GM18526 (cell line): ENCODE measurements around the gene MT4.

ENCODE experiments used
- POLR2A ChIP-seq: IDR thresholded peaks from 3 replicates; pipeline ENCODE4 v1.6.1; 2011; ENCODE audit not compliant: insufficient read length; ENCODE audit errors: extremely low read depth

Gene MT4

GRCh38 chr16:56549161-56549560 is 15.7 kb upstream of the MT4 start:
- TF ChIP-seq POLR2A: no peak

GRCh38 chr16:56549744-56550385 is 15.0 kb upstream of the MT4 start:
- TF ChIP-seq POLR2A: no peak

GRCh38 chr16:56551796-56552738 is 12.8 kb upstream of the MT4 start:
- no peak for TF ChIP-seq POLR2A

GRCh38 chr16:56554441-56554840 is 10.4 kb upstream of the MT4 start:
- TF ChIP-seq POLR2A: no peak

- no peak for TF ChIP-seq POLR2A
Measured at GRCh38 chr16:56558024-56558747, 6.7 kb upstream of the MT4 start.

GRCh38 chr16:56559109-56559508 is 5.8 kb upstream of the MT4 start:
- no peak for TF ChIP-seq POLR2A

GRCh38 chr16:56560447-56560846 is 4.4 kb upstream of the MT4 start:
- no peak for TF ChIP-seq POLR2A

GRCh38 chr16:56561126-56561525 is 3.7 kb upstream of the MT4 start:
- TF ChIP-seq POLR2A: no peak

- no peak for TF ChIP-seq POLR2A
Measured at GRCh38 chr16:56569971-56570370, 5.1 kb downstream of the MT4 start.

- TF ChIP-seq POLR2A: no peak
Measured at GRCh38 chr16:56571525-56571924, 6.7 kb downstream of the MT4 start.

GRCh38 chr16:56574625-56575024 is 9.8 kb downstream of the MT4 start:
- TF ChIP-seq POLR2A: no peak

GRCh38 chr16:56576585-56577299 is 11.9 kb downstream of the MT4 start:
- no peak for TF ChIP-seq POLR2A

GRCh38 chr16:56577300-56577625 is 12.4 kb downstream of the MT4 start:
- no peak for TF ChIP-seq POLR2A

- no peak for TF ChIP-seq POLR2A
Measured at GRCh38 chr16:56580391-56581048, 15.6 kb downstream of the MT4 start.
